Measurements from ENCODE around the gene SLC22A3. TPM values are rescaled to one million over a fixed set of nuclear protein-coding genes. Genes with fewer than 3 reads are reported as not detected.

The SLC22A3 gene
- total RNA-seq, 1 donor from 2014 or later: 0.18 TPM

- peaks cover 6% of the 10 kb centered on the region for H3K36me3 Mint-ChIP-seq (ENCODE audit: low read depth, unreplicated experiment)
- TF ChIP-seq CTCF (IDR thresholded peaks at IDR 0.05; ENCODE audit: unreplicated experiment): no peak
- no peak for DNase-seq (ENCODE audit: low spot score)
- peaks cover 2% of the 10 kb centered on the region for H3K27me3 Mint-ChIP-seq (ENCODE audit: unreplicated experiment)
- H3K9me3 Mint-ChIP-seq (ENCODE audit: unreplicated experiment): no peaks in the 10 kb centered on the region
- H3K27ac Mint-ChIP-seq (ENCODE audit: unreplicated experiment): no peak overlapping the region
- H3K4me3 Mint-ChIP-seq (ENCODE audit: unreplicated experiment): no peak overlapping the region
- peaks cover 2% of the 10 kb centered on the region for H3K4me1 Mint-ChIP-seq (ENCODE audit: unreplicated experiment)
These were observed 44.4 kb upstream of the SLC22A3 start for GRCh38 chr6:160303806-160304205.

- Mint-ChIP-seq H3K9me3 (ENCODE audit: unreplicated experiment) (peaks cover 4% of the 10 kb centered on the region), H3K36me3 (ENCODE audit: low read depth, unreplicated experiment) (peaks cover 6% of the 10 kb centered on the region), H3K27me3 (ENCODE audit: unreplicated experiment) (peaks cover 2% of the 10 kb centered on the region), H3K4me3 (ENCODE audit: unreplicated experiment) (no peak overlapping the region), H3K27ac (ENCODE audit: unreplicated experiment) (no peak overlapping the region), H3K4me1 (ENCODE audit: unreplicated experiment) (no peaks in the 10 kb centered on the region)
- TF ChIP-seq CTCF (IDR thresholded peaks at IDR 0.05; ENCODE audit: unreplicated experiment): no peak
- DNase-seq (ENCODE audit: low spot score): no peak
These were observed 42.1 kb upstream of the SLC22A3 start for GRCh38 chr6:160305926-160306713.

GRCh38 chr6:160309718-160310117 lies 38.5 kb upstream of the SLC22A3 start:
- no peak overlapping the region for H3K27ac Mint-ChIP-seq (ENCODE audit: unreplicated experiment)
- H3K4me1 Mint-ChIP-seq (ENCODE audit: unreplicated experiment): no peaks in the 10 kb centered on the region
- H3K36me3 Mint-ChIP-seq (ENCODE audit: low read depth, unreplicated experiment): peaks cover 7% of the 10 kb centered on the region
- H3K4me3 Mint-ChIP-seq (ENCODE audit: unreplicated experiment): no peak overlapping the region
- peaks cover 2% of the 10 kb centered on the region for H3K27me3 Mint-ChIP-seq (ENCODE audit: unreplicated experiment)
- H3K9me3 Mint-ChIP-seq (ENCODE audit: unreplicated experiment): peaks cover 15% of the 10 kb centered on the region
- no peak for TF ChIP-seq CTCF (IDR thresholded peaks at IDR 0.05; ENCODE audit: unreplicated experiment)
- no peak for DNase-seq (ENCODE audit: low spot score)

- peaks cover 15% of the 10 kb centered on the region for H3K9me3 Mint-ChIP-seq (ENCODE audit: unreplicated experiment)
- H3K4me3 Mint-ChIP-seq (ENCODE audit: unreplicated experiment): no peak overlapping the region
- H3K36me3 Mint-ChIP-seq (ENCODE audit: low read depth, unreplicated experiment): peaks cover 5% of the 10 kb centered on the region
- H3K27ac Mint-ChIP-seq (ENCODE audit: unreplicated experiment): no peak overlapping the region
- no peaks in the 10 kb centered on the region for H3K4me1 Mint-ChIP-seq (ENCODE audit: unreplicated experiment)
- H3K27me3 Mint-ChIP-seq (ENCODE audit: unreplicated experiment): peaks cover 2% of the 10 kb centered on the region
- no peak for DNase-seq (ENCODE audit: low spot score)
- TF ChIP-seq CTCF (IDR thresholded peaks at IDR 0.05; ENCODE audit: unreplicated experiment): no peak
These were observed 35.3 kb upstream of the SLC22A3 start for GRCh38 chr6:160312900-160313299.

- no peaks in the 10 kb centered on the region for H3K4me1 Mint-ChIP-seq (ENCODE audit: unreplicated experiment)
- H3K27ac Mint-ChIP-seq (ENCODE audit: unreplicated experiment): no peak overlapping the region
- H3K36me3 Mint-ChIP-seq (ENCODE audit: low read depth, unreplicated experiment): peaks cover 5% of the 10 kb centered on the region
- no peak for TF ChIP-seq CTCF (IDR thresholded peaks at IDR 0.05; ENCODE audit: unreplicated experiment)
- no peaks in the 10 kb centered on the region for H3K27me3 Mint-ChIP-seq (ENCODE audit: unreplicated experiment)
- no peak overlapping the region for H3K4me3 Mint-ChIP-seq (ENCODE audit: unreplicated experiment)
- DNase-seq (ENCODE audit: low spot score): no peak
- H3K9me3 Mint-ChIP-seq (ENCODE audit: unreplicated experiment): peaks cover 11% of the 10 kb centered on the region
These were observed 32.9 kb upstream of the SLC22A3 start for GRCh38 chr6:160315310-160315709.
